ENCODE measurements around the gene IL2RG. TPM values are rescaled to one million over a fixed set of nuclear protein-coding genes. Genes with fewer than 3 reads are reported as not detected.

The IL2RG gene
- total RNA-seq, 1 experiment from 2014 or later: 2.8 TPM

DNA sequence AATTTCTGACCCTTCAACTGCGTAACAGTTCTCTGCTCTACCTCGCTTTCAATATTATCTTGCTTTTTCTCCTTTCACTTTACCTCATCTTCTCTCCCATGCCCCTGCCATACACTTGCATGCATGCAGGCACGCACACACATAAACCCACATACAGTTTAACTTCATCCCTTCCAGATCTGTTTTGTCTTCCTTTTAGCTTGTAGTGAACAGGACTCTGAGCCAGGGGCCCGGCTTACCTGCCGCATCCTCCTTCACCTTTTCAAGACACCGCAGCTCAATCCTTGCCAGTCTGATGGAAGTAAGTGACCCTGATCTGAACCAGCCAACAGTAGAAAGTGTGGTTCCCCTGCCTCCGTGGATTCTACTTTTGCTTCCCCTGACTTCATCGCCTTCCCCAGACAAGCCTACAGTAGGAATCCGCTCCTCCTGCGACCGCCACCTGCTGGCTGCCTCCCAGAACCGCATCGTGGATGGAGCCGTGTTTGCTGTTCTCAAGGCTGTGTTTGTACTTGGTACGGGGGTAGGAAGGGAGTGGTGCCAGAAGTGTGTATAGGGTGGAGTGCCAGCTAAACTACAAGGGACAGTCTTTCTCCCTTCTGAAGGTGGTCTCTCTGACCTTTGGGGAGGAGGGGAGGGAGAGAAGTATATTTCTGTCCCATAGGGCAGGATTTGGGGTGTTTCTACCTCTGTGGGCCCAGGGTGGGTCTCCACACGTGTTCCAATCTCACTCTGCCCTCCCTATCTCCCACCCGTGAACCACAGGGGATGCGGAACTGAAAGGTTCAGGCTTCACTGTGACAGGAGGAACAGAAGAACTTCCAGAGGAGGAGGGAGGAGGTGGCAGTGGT is 17.8 kb upstream of the IL2RG start:
- no peak overlapping the region for H3K4me3 ChIP-seq (ENCODE audit: low read depth, low read length, poor library complexity, severe bottlenecking)
- TF ChIP-seq, protein P1, sequence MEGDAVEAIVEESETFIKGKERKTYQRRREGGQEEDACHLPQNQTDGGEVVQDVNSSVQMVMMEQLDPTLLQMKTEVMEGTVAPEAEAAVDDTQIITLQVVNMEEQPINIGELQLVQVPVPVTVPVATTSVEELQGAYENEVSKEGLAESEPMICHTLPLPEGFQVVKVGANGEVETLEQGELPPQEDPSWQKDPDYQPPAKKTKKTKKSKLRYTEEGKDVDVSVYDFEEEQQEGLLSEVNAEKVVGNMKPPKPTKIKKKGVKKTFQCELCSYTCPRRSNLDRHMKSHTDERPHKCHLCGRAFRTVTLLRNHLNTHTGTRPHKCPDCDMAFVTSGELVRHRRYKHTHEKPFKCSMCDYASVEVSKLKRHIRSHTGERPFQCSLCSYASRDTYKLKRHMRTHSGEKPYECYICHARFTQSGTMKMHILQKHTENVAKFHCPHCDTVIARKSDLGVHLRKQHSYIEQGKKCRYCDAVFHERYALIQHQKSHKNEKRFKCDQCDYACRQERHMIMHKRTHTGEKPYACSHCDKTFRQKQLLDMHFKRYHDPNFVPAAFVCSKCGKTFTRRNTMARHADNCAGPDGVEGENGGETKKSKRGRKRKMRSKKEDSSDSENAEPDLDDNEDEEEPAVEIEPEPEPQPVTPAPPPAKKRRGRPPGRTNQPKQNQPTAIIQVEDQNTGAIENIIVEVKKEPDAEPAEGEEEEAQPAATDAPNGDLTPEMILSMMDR (conservative IDR thresholded peaks at IDR 0.05; ENCODE audit: low read depth, low read length): peak; percentile 90
- TF ChIP-seq EZH2 (IDR thresholded peaks at IDR 0.05; ENCODE audit: borderline replicate concordance, low read depth, low read length, poor library complexity, severe bottlenecking): no peak
- H3K27ac ChIP-seq (ENCODE audit: low read depth, low read length, poor library complexity, severe bottlenecking): no peak overlapping the region
- BruUV-seq (replicated peaks): TSS peak; percentile 18
- H3K27me3 ChIP-seq (replicated peaks; ENCODE audit: insufficient read depth, low read depth, low read length, poor library complexity): no peaks in the 10 kb centered on the region
- ChIA-PET CTCF (interaction anchor here (0.6 kb wide), 1 partner anchor 66 kb away, joined by 3 read pairs; no protein-coding TSS in a partner anchor), POLR2A (ENCODE audit: low non-redundant PET) (interaction anchor here (0.6 kb wide), 1 partner anchor 103 kb away, joined by 6 read pairs; no protein-coding TSS in a partner anchor)
- no peaks in the 10 kb centered on the region for H3K9me3 ChIP-seq (ENCODE audit: low read depth, low read length, poor library complexity, severe bottlenecking)
- DNase-seq (ENCODE audit: low spot score): peak; percentile 66
- H3K4me1 ChIP-seq (ENCODE audit: insufficient read depth, low read length, poor library complexity, severe bottlenecking): no peaks in the 10 kb centered on the region
- intact Hi-C loops (cut with micrococcal nuclease; ENCODE audit: unreplicated experiment): no loop called here
- peaks cover 32% of the 10 kb centered on the region for H3K36me3 ChIP-seq (ENCODE audit: insufficient read depth, low read length, poor library complexity, severe bottlenecking)

DNA sequence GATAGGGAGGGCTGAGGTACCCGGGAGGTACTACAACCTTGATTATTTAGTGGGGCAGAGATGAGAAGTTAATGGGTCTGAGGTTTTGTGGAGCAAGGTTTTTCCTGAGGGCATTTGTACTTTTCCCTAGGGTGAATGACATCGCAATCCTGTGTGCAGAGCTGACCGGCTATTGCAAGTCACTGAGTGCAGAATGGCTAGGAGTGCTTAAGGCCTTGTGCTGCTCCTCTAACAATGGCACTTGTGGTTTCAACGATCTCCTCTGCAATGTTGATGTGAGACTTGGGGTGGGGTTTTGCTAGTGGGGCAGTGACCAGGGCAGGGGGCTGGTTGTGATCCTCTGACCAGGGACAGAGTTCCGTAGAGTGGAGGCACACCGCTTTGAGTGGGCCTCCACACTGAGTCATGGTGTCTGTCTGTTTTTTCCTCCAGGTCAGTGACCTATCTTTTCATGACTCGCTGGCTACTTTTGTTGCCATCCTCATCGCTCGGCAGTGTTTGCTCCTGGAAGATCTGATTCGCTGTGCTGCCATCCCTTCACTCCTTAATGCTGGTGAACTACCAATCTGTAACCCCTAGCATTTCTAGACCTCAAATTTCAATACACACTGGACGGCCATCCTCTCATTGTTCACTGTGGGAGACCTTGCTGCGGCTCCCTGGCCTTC is 16.9 kb upstream of the IL2RG start:
- ChIA-PET CTCF (interaction anchor here (0.6 kb wide), 1 partner anchor 65 kb away, joined by 3 read pairs; no protein-coding TSS in a partner anchor), POLR2A (ENCODE audit: low non-redundant PET) (interaction anchor here (0.6 kb wide), 1 partner anchor 102 kb away, joined by 6 read pairs; no protein-coding TSS in a partner anchor)
- H3K36me3 ChIP-seq (ENCODE audit: insufficient read depth, low read length, poor library complexity, severe bottlenecking): peaks cover 32% of the 10 kb centered on the region
- no peak overlapping the region for H3K27ac ChIP-seq (ENCODE audit: low read depth, low read length, poor library complexity, severe bottlenecking)
- TF ChIP-seq, protein P1 (conservative IDR thresholded peaks at IDR 0.05; ENCODE audit: low read depth, low read length): no peak
- TF ChIP-seq EZH2 (IDR thresholded peaks at IDR 0.05; ENCODE audit: borderline replicate concordance, low read depth, low read length, poor library complexity, severe bottlenecking): no peak
- H3K4me3 ChIP-seq (ENCODE audit: low read depth, low read length, poor library complexity, severe bottlenecking): no peak overlapping the region
- no peaks in the 10 kb centered on the region for H3K4me1 ChIP-seq (ENCODE audit: insufficient read depth, low read length, poor library complexity, severe bottlenecking)
- DNase-seq (ENCODE audit: low spot score): no peak
- no TSS peak for BruUV-seq (replicated peaks)
- intact Hi-C loops (cut with micrococcal nuclease; ENCODE audit: unreplicated experiment): no loop called here
- H3K9me3 ChIP-seq (ENCODE audit: low read depth, low read length, poor library complexity, severe bottlenecking): no peaks in the 10 kb centered on the region
- no peaks in the 10 kb centered on the region for H3K27me3 ChIP-seq (replicated peaks; ENCODE audit: insufficient read depth, low read depth, low read length, poor library complexity)

DNA sequence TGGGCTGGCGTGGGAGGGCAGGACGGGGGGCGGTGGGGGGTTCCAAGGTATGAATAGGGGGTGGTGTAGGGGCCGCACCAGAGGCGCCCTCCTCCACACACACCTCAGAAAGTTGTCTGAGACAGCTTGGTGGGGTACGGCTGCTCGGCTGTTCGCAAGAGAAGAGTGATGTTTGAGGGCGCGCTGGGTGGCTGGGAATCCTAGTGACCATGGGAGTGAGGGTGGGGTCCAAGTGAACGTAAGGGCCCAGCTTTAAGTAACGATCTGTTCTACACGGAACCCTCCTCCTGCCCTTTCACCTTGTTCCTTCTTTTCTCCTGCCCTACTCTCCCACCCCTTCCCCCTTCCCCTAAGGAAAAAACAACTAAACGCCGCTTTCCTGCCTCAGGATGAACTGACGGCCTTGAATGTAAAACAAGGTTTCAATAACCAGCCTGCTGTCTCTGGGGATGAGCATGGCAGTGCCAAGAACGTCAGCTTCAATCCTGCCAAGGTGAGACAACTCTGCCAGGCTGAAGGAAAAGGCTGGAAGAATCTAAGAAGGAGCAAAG is 7.7 kb upstream of the IL2RG start:
- Histone ChIP-seq H3K36me3 (ENCODE audit: insufficient read depth, low read length, poor library complexity, severe bottlenecking) (peaks cover 27% of the 10 kb centered on the region), H3K4me3 (ENCODE audit: low read depth, low read length, poor library complexity, severe bottlenecking) (peak overlapping the region; percentile 62), H3K4me1 (ENCODE audit: insufficient read depth, low read length, poor library complexity, severe bottlenecking) (no peaks in the 10 kb centered on the region), H3K27ac (ENCODE audit: low read depth, low read length, poor library complexity, severe bottlenecking) (peak overlapping the region; percentile 85), H3K27me3 (replicated peaks; ENCODE audit: insufficient read depth, low read depth, low read length, poor library complexity) (no peaks in the 10 kb centered on the region), H3K9me3 (ENCODE audit: low read depth, low read length, poor library complexity, severe bottlenecking) (no peaks in the 10 kb centered on the region)
- intact Hi-C loops (cut with micrococcal nuclease; ENCODE audit: unreplicated experiment): no loop called here
- ChIA-PET CTCF (no interaction called here), POLR2A (ENCODE audit: low non-redundant PET) (interaction anchor here (0.5 to 0.8 kb wide), 2 partner anchors 18 to 133 kb away, joined by 3 to 6 read pairs; no protein-coding TSS in a partner anchor)
- BruUV-seq (replicated peaks): no TSS peak
- TF ChIP-seq, protein P1 (conservative IDR thresholded peaks at IDR 0.05; ENCODE audit: low read depth, low read length): no peak
- TF ChIP-seq EZH2 (IDR thresholded peaks at IDR 0.05; ENCODE audit: borderline replicate concordance, low read depth, low read length, poor library complexity, severe bottlenecking): no peak
- DNase-seq (ENCODE audit: low spot score): no peak
